ENCODE measurements around the gene COPB1.
A peak's percentile ranks its signal among the peaks of the same experiment; 100 is the strongest.

COPB1 gene

GRCh38 chr11:14503023-14503422 lies 3.4 kb upstream of the COPB1 start:
- DNase-seq = no peak

- DNase-seq = no peak
Observed at GRCh38 chr11:14502039-14502438, 2.4 kb upstream of the COPB1 start.

- peak; percentile 29 for DNase-seq
Observed at GRCh38 chr11:14500181-14500651, 605 bp upstream of the COPB1 start.

GRCh38 chr11:14499178-14499559 lies 442 bp downstream of the COPB1 start:
- peak; percentile 38 for DNase-seq

GRCh38 chr11:14480716-14481115 lies 18.9 kb downstream of the COPB1 start:
- DNase-seq = no peak

GRCh38 chr11:14471127-14471526 lies 28.5 kb downstream of the COPB1 start:
- no peak for DNase-seq

- DNase-seq = no peak
Observed at GRCh38 chr11:14463623-14464022, 36.0 kb downstream of the COPB1 start.

- DNase-seq = no peak
Observed at GRCh38 chr11:14460147-14460546, 39.5 kb downstream of the COPB1 start.

- DNase-seq = no peak
Observed at GRCh38 chr11:14458377-14458776, 41.2 kb downstream of the COPB1 start.

- no peak for DNase-seq
Observed at GRCh38 chr11:14455648-14456430, 43.8 kb downstream of the COPB1 start.

GRCh38 chr11:14454861-14455632 lies 44.6 kb downstream of the COPB1 start:
- DNase-seq = no peak

GRCh38 chr11:14451825-14452224 lies 47.8 kb downstream of the COPB1 start:
- DNase-seq = no peak

GRCh38 chr11:14449302-14449714 lies 50.3 kb downstream of the COPB1 start:
- no peak for DNase-seq

- DNase-seq = no peak
Observed at GRCh38 chr11:14448240-14448639, 51.4 kb downstream of the COPB1 start.

GRCh38 chr11:14446701-14447169 lies 52.9 kb downstream of the COPB1 start:
- no peak for DNase-seq

GRCh38 chr11:14445542-14446530 lies 53.8 kb downstream of the COPB1 start:
- no peak for DNase-seq

- no peak for DNase-seq
Observed at GRCh38 chr11:14444441-14445189, 55.0 kb downstream of the COPB1 start.

- DNase-seq = no peak
Observed at GRCh38 chr11:14443638-14444037, 56.0 kb downstream of the COPB1 start.

GRCh38 chr11:14435717-14436512 lies 63.7 kb downstream of the COPB1 start:
- no peak for DNase-seq

- no peak for DNase-seq
Observed at GRCh38 chr11:14425621-14426020, 74.0 kb downstream of the COPB1 start.

GRCh38 chr11:14424096-14424495 lies 75.5 kb downstream of the COPB1 start:
- no peak for DNase-seq

Measured in effector CD8-positive, alpha-beta T cell (primary cell).